ENCODE data around the gene TAF11L4. TPM values are rescaled to one million over a fixed set of nuclear protein-coding genes. Genes with fewer than 3 reads are reported as not detected.
A peak's percentile ranks its signal among the peaks of the same experiment; 100 is the strongest.
"Not testable (repeated sequence)": the region's sequence is repeated elsewhere in the genome, so short reads cannot be mapped to it uniquely, and the experiment has no call there.

Gene TAF11L4
- total RNA-seq, 2 experiments from 2014 or later, result not detected

DNA sequence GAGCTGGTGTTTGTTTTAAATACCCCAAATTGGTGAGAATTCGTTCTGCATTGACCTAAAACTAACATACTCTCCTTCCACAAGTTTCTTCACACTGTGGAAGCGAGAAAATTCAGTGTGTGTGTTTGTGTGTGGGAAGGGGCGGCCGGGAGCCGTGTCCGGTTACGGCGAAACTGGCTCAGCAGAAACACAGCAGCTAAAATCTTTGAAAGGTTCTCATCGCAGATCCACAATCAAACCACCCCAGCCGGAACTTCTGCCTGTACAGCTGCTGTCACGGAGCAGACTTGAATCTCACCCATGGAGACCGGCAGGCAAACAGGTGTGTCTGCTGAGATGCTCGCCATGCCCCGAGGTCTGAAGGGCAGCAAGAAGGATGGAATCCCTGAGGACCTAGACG is 3.5 kb upstream of the TAF11L4 start, which contains the start of gene TAF11L3:
Gene TAF11L3, plus strand, starts transcription at position 301 of the 400 bp plus-strand sequence.
- CTCF ChIA-PET; H3K27ac Mint-ChIP-seq; H3K36me3 Mint-ChIP-seq (ENCODE audit: low read depth); POLR2A ChIA-PET; DNase-seq; H3K4me3 Mint-ChIP-seq; H3K9me3 Mint-ChIP-seq; H3K27me3 Mint-ChIP-seq; H3K4me1 Mint-ChIP-seq: not testable (repeated sequence)

- H3K27ac Mint-ChIP-seq; H3K36me3 Mint-ChIP-seq (ENCODE audit: low read depth); H3K9me3 Mint-ChIP-seq; CTCF ChIA-PET; H3K4me1 Mint-ChIP-seq; H3K27me3 Mint-ChIP-seq; POLR2A ChIA-PET; H3K4me3 Mint-ChIP-seq: not testable (repeated sequence)
- peak; percentile 40 for DNase-seq
Measured at GRCh38 chr5:17519508-17519907, 2.1 kb upstream of the TAF11L4 start.

DNA sequence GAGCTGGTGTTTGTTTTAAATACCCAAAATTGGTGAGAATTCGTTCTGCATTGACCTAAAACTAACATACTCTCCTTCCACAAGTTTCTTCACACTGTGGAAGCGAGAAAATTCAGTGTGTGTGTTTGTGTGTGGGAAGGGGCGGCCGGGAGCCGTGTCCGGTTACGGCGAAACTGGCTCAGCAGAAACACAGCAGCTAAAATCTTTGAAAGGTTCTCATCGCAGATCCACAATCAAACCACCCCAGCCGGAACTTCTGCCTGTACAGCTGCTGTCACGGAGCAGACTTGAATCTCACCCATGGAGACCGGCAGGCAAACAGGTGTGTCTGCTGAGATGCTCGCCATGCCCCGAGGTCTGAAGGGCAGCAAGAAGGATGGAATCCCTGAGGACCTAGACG is 3.3 kb downstream of the TAF11L4 start, which contains the start of gene TAF11L5:
Gene TAF11L5, plus strand, starts transcription at position 301 of the 400 bp plus-strand sequence.
- H3K4me3 Mint-ChIP-seq; DNase-seq; CTCF ChIA-PET; POLR2A ChIA-PET; H3K9me3 Mint-ChIP-seq; H3K27ac Mint-ChIP-seq; H3K4me1 Mint-ChIP-seq; H3K36me3 Mint-ChIP-seq (ENCODE audit: low read depth); H3K27me3 Mint-ChIP-seq: not testable (repeated sequence)

- H3K27ac Mint-ChIP-seq; CTCF ChIA-PET; H3K27me3 Mint-ChIP-seq; H3K4me3 Mint-ChIP-seq; H3K9me3 Mint-ChIP-seq; H3K4me1 Mint-ChIP-seq; H3K36me3 Mint-ChIP-seq (ENCODE audit: low read depth); POLR2A ChIA-PET: not testable (repeated sequence)
- DNase-seq, result peak; percentile 17
Measured at GRCh38 chr5:17526504-17526903, 4.9 kb downstream of the TAF11L4 start.

DNA sequence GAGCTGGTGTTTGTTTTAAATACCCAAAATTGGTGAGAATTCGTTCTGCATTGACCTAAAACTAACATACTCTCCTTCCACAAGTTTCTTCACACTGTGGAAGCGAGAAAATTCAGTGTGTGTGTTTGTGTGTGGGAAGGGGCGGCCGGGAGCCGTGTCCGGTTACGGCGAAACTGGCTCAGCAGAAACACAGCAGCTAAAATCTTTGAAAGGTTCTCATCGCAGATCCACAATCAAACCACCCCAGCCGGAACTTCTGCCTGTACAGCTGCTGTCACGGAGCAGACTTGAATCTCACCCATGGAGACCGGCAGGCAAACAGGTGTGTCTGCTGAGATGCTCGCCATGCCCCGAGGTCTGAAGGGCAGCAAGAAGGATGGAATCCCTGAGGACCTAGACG is 6.8 kb downstream of the TAF11L4 start, which contains the start of gene TAF11L6:
Gene TAF11L6, plus strand, starts transcription at position 301 of the 400 bp plus-strand sequence.
- H3K9me3 Mint-ChIP-seq; POLR2A ChIA-PET; H3K4me3 Mint-ChIP-seq; CTCF ChIA-PET; H3K36me3 Mint-ChIP-seq (ENCODE audit: low read depth); H3K27ac Mint-ChIP-seq; DNase-seq; H3K4me1 Mint-ChIP-seq; H3K27me3 Mint-ChIP-seq: not testable (repeated sequence)

Other genes with a start within 250 kb of the TAF11L4 start
- gene TAF11L2, start 23.6 kb upstream of the TAF11L4 start, total RNA-seq, result not detected
- gene TAF11L3, start 3.4 kb upstream of the TAF11L4 start, total RNA-seq, result not detected
- gene TAF11L5, start 3.4 kb downstream of the TAF11L4 start, total RNA-seq, result not detected
- gene TAF11L6, start 6.9 kb downstream of the TAF11L4 start, total RNA-seq, result not detected
- gene TAF11L7, start 64.0 kb downstream of the TAF11L4 start, total RNA-seq, result not detected
- gene TAF11L8, start 69.2 kb downstream of the TAF11L4 start, total RNA-seq, result not detected
- not detected for gene TAF11L9, start 72.6 kb downstream of the TAF11L4 start, total RNA-seq
- gene TAF11L10, start 76.0 kb downstream of the TAF11L4 start, total RNA-seq, result not detected
- gene TAF11L11, start 82.4 kb downstream of the TAF11L4 start, total RNA-seq, result not detected
- gene TAF11L12, start 88.6 kb downstream of the TAF11L4 start, total RNA-seq, result not detected
- not detected for gene TAF11L13, start 110.3 kb downstream of the TAF11L4 start, total RNA-seq
- gene TAF11L14, start 112.7 kb downstream of the TAF11L4 start, total RNA-seq, result not detected

All from activated CD4-positive, alpha-beta T cell treated with anti-CD3 and anti-CD28 coated beads, Interleukin-2, amount 10 ng/mL, durations not matched to agents 7 days and 5 days (primary cell).